HEK293T (cell line): ENCODE measurements around the gene SIRPB1.

Experiments
- BHLHE40 ChIP-seq: fragments of 450-650 bp; IDR thresholded peaks from 2 replicates; pipeline ENCODE4 v1.6.1; 2016; ENCODE audit warnings: mild to moderate bottlenecking, moderate library complexity, borderline replicate concordance
- ELF4 ChIP-seq: fragments of 450-650 bp; IDR thresholded peaks from 2 replicates; pipeline ENCODE4 v1.6.1; 2017; ENCODE audit warnings: antibody characterized with exemption
- FOXK2 ChIP-seq: fragments of 450-650 bp; IDR thresholded peaks from 2 replicates; pipeline ENCODE4 v1.6.1; 2016; ENCODE audit warnings: mild to moderate bottlenecking
- FOXM1 ChIP-seq: fragments of 450-650 bp; IDR thresholded peaks from 2 replicates; pipeline ENCODE4 v1.6.1; 2017; ENCODE audit warnings: mild to moderate bottlenecking, borderline replicate concordance
- L3MBTL2 ChIP-seq: fragments of 450-650 bp; conservative IDR thresholded peaks from 2 replicates; pipeline ENCODE4 v1.6.1; 2016; ENCODE audit warnings: mild to moderate bottlenecking
- NFRKB ChIP-seq: fragments of 450-650 bp; IDR thresholded peaks from 2 replicates; pipeline ENCODE4 v1.6.1; 2016; ENCODE audit warnings: mild to moderate bottlenecking, moderate library complexity
- TARDBP ChIP-seq: fragments of 450-650 bp; IDR thresholded peaks from 2 replicates; pipeline ENCODE4 v1.6.1; 2016
- ZNF384 ChIP-seq: fragments of 450-650 bp; IDR thresholded peaks from 2 replicates; pipeline ENCODE4 v1.6.1; 2016

GRCh38 chr20:1622450-1622849 lies 2.6 kb upstream of the SIRPB1 start:
- TF ChIP-seq BHLHE40 = no peak
- TF ChIP-seq FOXK2 = no peak
- no peak for TF ChIP-seq ELF4
- no peak for TF ChIP-seq ZNF384
- no peak for TF ChIP-seq TARDBP
- TF ChIP-seq L3MBTL2 = no peak
- no peak for TF ChIP-seq NFRKB
- no peak for TF ChIP-seq FOXM1
